ENCODE data around the gene SNF8. TPM values are rescaled to one million over a fixed set of nuclear protein-coding genes. Genes with fewer than 3 reads are reported as not detected.

The SNF8 gene
- polyA plus RNA-seq, 3 donors: 91.6 to 162 (median 145) TPM

DNA sequence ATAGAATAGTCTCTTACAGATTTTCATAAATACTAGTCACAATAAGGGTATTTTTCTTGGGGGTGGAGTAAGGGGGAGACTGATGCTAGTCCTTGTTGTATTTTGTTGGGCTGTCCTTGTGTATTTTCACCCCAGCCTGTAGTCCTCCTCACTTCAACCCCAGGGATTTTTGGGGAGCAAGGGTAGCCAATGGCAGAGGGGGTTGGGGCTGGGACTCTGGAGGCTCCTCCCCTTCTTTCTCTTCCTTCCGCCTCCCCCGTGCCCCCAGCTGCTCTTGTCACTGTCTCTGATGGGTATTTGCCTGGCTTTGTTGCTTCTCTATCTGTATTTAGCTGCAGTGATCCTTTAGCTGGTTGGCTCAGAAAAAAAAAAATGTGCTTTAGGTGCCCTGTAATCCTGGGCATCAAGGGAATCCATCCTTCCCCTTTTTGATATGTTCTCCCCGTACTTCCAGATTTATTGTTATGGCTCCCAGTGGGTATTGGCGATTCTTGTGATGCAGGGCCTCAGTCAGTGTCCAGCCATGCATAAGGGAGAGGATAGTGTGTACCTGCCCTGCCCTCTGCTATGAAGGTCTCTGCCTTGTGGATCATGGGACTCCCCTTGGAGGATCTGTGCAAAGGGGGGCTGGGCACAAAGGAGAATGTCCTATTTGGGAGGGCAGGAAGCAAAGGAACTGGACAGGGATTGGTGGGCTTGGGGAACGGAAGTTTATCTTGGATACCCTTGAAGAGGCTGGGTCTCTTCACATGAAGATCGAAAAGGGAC is 16.5 kb downstream of the SNF8 start:
- Histone ChIP-seq H3K4me1 (ENCODE audit: control insufficient read depth in 1 of 2, insufficient read depth in 2 of 2, low read length in 2 of 2) (peaks cover 0 to 7% of the 10 kb centered on the region in 2 donors), H4K20me1 (ENCODE audit: insufficient read depth, low read length) (peaks cover 72% of the 10 kb centered on the region), H3K27me3 (ENCODE audit: control insufficient read depth in 2 of 2, insufficient read depth in 2 of 2, low read length in 2 of 2) (no peaks in the 10 kb centered on the region), H3K9me3 (replicated peaks in 1 of 2; ENCODE audit: control insufficient read depth in 1 of 2, insufficient read depth in 1 of 2, low read length in 2 of 2) (no peaks in the 10 kb centered on the region), H3K27ac (ENCODE audit: low read depth in 1 of 2, low read length in 2 of 2) (peak overlapping the region in 1 of 2 donors; percentile 64), H3K36me3 (replicated peaks in 1 of 2; ENCODE audit: control insufficient read depth in 1 of 2, insufficient read depth in 2 of 2, low read length in 2 of 2) (peaks cover 93 to 100% of the 10 kb centered on the region in 2 donors), H3K79me2 (ENCODE audit: insufficient read depth, low read length) (no peaks in the 10 kb centered on the region), H2AFZ (ENCODE audit: insufficient read depth, low read depth, low read length, poor library complexity, severe bottlenecking) (no peak overlapping the region), H3K4me3 (replicated peaks in 1 of 3; ENCODE audit: low read depth in 2 of 3, low read length in 3 of 3) (no peak overlapping the region), H3K4me2 (replicated peaks; ENCODE audit: extremely low read depth, low read length, poor library complexity, severe bottlenecking) (no peak overlapping the region), H3K9ac (ENCODE audit: insufficient read depth, low read length, poor library complexity, severe bottlenecking) (no peak overlapping the region)
- intact Hi-C loops (cut with micrococcal nuclease): no loop called here
- no peak overlapping the region for H3K4me3 Mint-ChIP-seq
- H3K27ac Mint-ChIP-seq: peak overlapping the region; percentile 17 to 78 (median 72)
- no peak for DNase-seq
- peaks cover 0 to 4% (median 3%) of the 10 kb centered on the region in 3 donors for H3K27me3 Mint-ChIP-seq (ENCODE audit: low read depth in 3 of 3)
- no peaks in the 10 kb centered on the region for H3K9me3 Mint-ChIP-seq
- peaks cover 8% of the 10 kb centered on the region for H3K4me1 Mint-ChIP-seq
- TF ChIP-seq, protein P1, sequence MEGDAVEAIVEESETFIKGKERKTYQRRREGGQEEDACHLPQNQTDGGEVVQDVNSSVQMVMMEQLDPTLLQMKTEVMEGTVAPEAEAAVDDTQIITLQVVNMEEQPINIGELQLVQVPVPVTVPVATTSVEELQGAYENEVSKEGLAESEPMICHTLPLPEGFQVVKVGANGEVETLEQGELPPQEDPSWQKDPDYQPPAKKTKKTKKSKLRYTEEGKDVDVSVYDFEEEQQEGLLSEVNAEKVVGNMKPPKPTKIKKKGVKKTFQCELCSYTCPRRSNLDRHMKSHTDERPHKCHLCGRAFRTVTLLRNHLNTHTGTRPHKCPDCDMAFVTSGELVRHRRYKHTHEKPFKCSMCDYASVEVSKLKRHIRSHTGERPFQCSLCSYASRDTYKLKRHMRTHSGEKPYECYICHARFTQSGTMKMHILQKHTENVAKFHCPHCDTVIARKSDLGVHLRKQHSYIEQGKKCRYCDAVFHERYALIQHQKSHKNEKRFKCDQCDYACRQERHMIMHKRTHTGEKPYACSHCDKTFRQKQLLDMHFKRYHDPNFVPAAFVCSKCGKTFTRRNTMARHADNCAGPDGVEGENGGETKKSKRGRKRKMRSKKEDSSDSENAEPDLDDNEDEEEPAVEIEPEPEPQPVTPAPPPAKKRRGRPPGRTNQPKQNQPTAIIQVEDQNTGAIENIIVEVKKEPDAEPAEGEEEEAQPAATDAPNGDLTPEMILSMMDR (IDR thresholded peaks at IDR 0.05): no peak
- peaks cover 88 to 95% of the 10 kb centered on the region in 2 donors for H3K36me3 Mint-ChIP-seq
- WGBS (ENCODE audit: insufficient coverage): 100% methylated on average over 1 of the region's 6 CpGs

DNA sequence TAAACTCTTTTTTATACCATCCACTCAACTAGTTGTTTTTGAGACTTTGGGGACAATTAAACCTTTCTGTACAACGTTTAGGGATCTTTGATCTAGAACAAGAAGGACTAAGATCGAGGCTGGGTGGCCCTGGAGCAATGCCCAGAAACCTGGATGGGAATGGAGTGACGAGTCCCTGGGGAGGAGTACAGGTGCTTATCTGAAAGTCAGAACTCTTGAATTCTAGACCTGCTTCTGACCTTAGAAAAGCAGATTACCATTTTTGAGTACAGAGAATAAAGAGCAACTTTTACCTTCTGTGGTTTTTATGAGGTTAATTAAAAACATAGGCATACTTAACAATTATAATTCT is 18.7 kb downstream of the SNF8 start:
- no peaks in the 10 kb centered on the region for H3K9me3 Mint-ChIP-seq
- Histone ChIP-seq H3K27ac (ENCODE audit: low read depth in 1 of 2, low read length in 2 of 2) (no peak overlapping the region), H3K36me3 (replicated peaks in 1 of 2; ENCODE audit: control insufficient read depth in 1 of 2, insufficient read depth in 2 of 2, low read length in 2 of 2) (peaks cover 93 to 98% of the 10 kb centered on the region in 2 donors), H3K9me3 (replicated peaks in 1 of 2; ENCODE audit: control insufficient read depth in 1 of 2, insufficient read depth in 1 of 2, low read length in 2 of 2) (no peaks in the 10 kb centered on the region), H3K4me3 (replicated peaks in 1 of 3; ENCODE audit: low read depth in 2 of 3, low read length in 3 of 3) (no peak overlapping the region), H3K79me2 (ENCODE audit: insufficient read depth, low read length) (no peaks in the 10 kb centered on the region), H4K20me1 (ENCODE audit: insufficient read depth, low read length) (peaks cover 71% of the 10 kb centered on the region), H3K27me3 (ENCODE audit: control insufficient read depth in 2 of 2, insufficient read depth in 2 of 2, low read length in 2 of 2) (no peaks in the 10 kb centered on the region), H3K4me1 (ENCODE audit: control insufficient read depth in 1 of 2, insufficient read depth in 2 of 2, low read length in 2 of 2) (peaks cover 0 to 7% of the 10 kb centered on the region in 2 donors), H2AFZ (ENCODE audit: insufficient read depth, low read depth, low read length, poor library complexity, severe bottlenecking) (no peak overlapping the region), H3K4me2 (replicated peaks; ENCODE audit: extremely low read depth, low read length, poor library complexity, severe bottlenecking) (no peak overlapping the region), H3K9ac (ENCODE audit: insufficient read depth, low read length, poor library complexity, severe bottlenecking) (no peak overlapping the region)
- WGBS (ENCODE audit: insufficient coverage): 100% methylated on average over 2 of the region's 3 CpGs
- TF ChIP-seq, protein P1 (IDR thresholded peaks at IDR 0.05): no peak
- intact Hi-C loops (cut with micrococcal nuclease): no loop called here
- peaks cover 0 to 2% (median 2%) of the 10 kb centered on the region in 3 donors for H3K27me3 Mint-ChIP-seq (ENCODE audit: low read depth in 3 of 3)
- H3K36me3 Mint-ChIP-seq: peaks cover 86 to 98% of the 10 kb centered on the region in 2 donors
- peaks cover 8% of the 10 kb centered on the region for H3K4me1 Mint-ChIP-seq
- no peak overlapping the region for H3K27ac Mint-ChIP-seq
- no peak for DNase-seq
- no peak overlapping the region for H3K4me3 Mint-ChIP-seq

Measured in CD14-positive monocyte (primary cell).